ENCODE results near the gene ELL2.

The ELL2 gene

GRCh38 chr5:95956021-95956899 lies 5.4 kb downstream of the ELL2 start:
- no peak for DNase-seq

DNA sequence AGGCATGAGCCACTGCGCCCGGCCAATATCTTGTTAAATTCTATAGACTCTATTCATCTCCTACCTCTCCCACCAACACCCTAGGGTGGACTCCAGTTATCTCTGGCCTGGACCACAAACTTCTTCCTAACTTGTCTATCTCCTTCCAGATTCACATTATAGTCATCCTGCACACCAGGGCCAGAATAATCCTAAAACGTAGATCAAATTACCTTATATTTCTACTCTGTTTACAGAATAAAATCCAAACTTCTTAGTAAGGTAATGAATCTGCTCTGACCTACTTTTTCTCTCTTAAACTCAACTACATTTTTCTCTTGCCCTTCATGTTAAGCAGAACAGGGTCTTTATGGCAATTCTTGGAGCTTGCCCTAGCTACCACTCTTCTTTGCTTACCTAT lies 6.9 kb downstream of the ELL2 start:
- DNase-seq = no peak

- no peak for DNase-seq
Observed at GRCh38 chr5:95953021-95953702, 8.5 kb downstream of the ELL2 start.

DNA sequence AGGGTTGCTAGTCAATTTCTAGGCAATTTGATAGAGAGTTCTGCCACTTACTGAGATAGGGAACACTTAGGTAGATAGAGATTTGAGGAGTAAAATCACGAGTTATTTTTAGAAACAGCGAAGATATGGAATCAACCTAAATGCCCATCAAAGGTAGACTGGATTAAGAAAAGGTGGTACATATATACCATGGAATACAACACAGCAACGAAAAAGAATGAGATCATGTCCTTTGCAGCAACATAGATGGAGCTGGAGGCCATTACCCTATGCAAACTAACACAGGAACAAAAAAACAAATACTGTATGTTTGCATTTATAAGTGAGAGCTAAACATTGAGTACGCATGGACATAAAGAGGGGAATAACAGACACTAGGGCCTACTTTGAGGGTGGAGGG lies 9.7 kb downstream of the ELL2 start:
- no peak for DNase-seq

DNA sequence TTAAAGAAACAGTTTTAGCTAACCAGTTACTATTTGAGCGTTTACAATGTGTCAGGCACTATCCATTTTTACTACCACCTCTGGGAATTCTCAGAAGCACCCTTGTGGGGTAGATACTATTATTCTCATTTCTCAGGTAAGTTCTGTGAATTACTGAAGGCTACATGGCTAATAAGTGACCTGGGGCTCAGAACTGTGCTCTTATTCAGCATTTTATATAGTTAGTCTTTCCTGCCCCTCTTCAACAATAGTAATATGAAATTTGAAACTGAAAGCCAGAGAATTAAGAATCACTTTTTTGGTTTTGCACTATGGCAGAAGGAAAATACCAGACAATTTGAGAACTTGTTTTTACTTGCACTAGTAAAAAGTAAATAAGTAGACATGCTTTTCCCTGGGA lies 11.8 kb downstream of the ELL2 start:
- no peak for DNase-seq

GRCh38 chr5:95948631-95949030 lies 13.0 kb downstream of the ELL2 start:
- DNase-seq = no peak

DNA sequence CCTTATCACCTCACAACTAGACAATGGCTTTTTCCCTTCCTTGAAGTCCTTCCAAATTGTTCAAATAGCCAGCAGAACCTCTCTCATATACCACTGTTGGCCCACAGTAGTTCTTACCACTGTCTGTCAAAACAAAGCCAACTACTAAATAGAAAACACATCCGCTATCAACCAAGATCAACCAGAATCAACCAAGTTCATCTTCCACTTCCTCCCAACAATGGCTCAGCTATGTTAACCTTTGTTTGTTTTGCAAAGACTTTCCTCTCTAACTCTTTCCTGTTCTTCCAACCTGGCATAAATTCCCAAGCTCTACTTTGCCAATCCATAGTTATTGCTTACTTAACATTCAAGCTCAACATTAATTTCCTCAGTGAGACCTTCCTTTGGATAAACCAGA lies 15.2 kb downstream of the ELL2 start:
- no peak for DNase-seq

DNA sequence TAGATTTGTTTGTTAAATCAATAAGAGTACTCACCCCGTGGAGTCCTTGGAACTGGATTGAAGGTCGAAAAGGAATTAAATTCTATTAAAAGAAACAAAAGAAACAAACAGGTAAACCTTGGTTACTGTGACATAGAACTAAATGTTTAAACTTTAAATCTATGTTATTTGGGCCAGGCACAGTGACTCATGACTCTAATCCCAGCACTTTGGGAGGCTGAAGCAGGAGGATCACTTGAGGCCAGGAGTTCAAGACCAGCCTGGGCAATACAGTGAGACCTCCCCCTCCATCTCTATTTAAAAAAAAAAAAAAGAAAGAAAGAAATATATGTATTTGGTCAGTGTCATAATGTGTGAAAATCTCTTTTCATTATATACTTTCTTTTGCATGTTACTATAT lies 18.7 kb downstream of the ELL2 start:
- DNase-seq = no peak

DNA sequence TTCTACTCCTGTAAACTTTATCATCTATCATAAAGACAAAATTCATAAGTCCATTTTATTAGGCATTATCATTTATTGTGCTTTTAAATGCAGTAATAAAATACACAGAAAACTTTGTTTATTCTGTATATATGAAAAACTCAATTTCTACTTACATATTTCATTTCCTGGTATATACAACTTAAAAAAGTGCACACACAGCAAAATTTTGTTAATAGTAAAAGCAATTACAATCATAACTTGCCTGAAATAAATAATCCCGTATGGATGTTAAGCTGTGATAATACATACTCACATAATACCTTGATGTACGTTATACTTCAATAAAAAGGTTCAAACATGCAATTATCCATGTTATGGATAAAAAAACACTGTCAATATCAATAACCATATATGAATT lies 19.2 kb downstream of the ELL2 start:
- DNase-seq = no peak

- DNase-seq = no peak
Observed at GRCh38 chr5:95941756-95942155, 19.9 kb downstream of the ELL2 start.

DNA sequence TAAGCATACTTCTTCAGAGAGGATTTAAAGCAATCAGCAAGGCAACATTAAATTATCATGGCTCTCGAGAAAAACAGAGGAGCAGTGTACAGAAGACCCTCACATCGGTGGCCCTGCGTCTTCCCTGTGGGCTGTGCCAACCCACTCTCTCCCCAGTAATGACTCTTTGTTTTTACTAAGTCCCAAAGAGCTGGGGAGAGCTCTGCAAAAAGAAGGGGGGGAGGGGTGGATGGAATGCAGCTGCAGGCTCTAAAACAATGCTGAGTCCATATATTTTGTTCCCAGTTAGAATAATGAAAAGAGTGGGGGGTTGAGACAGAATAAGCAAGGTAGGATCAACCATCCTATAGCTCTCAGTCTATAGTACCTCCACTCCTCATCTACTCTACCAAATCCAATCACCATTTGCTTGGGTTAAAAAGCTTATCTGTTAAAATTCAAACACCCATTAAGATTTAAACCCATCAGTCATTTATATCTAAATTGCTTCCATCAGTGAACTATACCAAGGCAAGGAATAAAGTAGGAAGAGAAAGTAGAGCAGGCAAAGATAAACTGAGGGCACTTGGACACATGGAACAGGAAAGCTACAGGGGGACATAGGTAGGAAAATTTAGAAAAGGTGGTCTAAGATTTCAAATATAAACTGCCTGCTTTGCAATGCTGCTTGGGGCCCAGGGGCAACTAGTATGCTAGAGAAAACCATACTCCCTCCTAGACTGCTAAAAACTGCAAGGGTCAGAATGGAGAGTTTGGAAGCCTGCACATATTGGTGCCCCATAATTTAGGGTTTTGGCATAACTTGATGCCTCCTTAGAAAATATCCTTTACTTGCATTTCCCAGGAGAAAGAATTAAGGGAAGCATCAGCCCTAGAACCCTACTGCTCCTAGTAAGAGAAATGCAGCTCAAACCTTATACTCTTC lies 20.6 kb downstream of the ELL2 start:
- no peak for DNase-seq

GRCh38 chr5:95939465-95939864 lies 22.2 kb downstream of the ELL2 start:
- DNase-seq = no peak

DNA sequence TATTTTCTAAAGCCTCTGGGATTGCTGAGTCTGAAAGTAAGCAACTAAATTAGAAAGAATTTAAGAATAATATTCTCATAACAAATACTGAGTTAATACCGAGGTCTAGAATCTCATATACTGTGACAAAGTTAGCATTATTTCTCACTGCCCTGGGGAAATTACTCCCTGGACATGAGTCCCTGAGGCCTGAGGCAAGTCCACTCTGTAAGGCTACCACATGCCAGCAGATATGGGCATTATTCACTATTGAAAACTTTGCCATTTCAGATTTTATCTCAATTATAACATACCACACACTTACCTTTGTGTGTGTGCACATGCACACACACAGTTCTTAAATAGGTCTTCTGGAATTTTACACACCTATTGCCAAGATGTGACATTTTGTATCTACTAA lies 22.9 kb downstream of the ELL2 start:
- DNase-seq = no peak

DNA sequence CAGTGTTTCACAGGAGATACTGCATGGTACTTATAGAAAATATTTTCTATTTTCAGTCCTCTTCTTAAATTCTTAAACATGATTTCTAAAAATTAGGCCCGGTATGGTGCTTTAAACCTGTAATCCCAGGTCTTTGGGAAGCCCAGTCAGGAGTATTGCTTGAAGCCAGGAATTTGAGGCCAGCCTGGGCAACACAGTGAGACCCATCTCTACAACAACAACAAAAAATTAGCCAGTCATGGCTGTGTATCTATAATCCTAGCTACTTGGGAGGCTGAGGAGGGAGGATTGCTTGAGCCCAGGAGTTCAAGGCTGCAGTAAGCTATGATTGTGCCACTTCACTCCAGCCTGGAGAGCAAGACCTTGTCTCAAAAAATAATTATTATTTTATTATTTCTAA lies 23.3 kb downstream of the ELL2 start:
- DNase-seq = no peak

- DNase-seq = no peak
Observed at GRCh38 chr5:95937607-95938152, 24.0 kb downstream of the ELL2 start.

- DNase-seq = no peak
Observed at GRCh38 chr5:95936812-95937397, 24.7 kb downstream of the ELL2 start.

GRCh38 chr5:95935553-95936100 lies 26.0 kb downstream of the ELL2 start:
- DNase-seq = no peak

DNA sequence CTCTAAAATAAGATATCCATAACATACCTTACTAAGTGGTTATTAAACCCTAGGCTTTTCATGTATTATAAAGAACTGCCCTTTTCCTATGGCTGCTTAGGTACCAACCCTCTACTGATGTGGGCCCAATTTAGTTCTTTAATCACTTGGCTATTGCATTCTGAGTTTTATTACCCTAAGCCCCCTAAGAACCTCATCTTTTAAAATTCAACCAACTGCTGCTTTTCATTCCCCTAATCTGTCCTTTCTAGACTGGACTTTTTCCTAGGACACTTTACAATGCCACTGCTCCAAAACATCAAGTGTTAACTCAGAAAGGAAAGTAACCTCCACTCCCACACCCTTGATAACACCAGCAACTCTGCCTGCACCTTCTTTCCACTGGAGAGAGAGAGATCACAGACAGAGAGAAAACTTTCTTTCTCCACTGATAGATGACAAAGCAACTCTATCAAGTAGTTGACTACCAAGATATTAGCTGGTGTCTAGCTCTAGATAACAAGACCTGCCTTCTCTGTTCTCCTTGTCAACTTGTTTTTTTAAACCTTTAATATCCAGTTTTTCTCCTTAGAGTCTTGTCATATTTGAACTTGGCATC lies 27.3 kb downstream of the ELL2 start:
- no peak for DNase-seq

DNA sequence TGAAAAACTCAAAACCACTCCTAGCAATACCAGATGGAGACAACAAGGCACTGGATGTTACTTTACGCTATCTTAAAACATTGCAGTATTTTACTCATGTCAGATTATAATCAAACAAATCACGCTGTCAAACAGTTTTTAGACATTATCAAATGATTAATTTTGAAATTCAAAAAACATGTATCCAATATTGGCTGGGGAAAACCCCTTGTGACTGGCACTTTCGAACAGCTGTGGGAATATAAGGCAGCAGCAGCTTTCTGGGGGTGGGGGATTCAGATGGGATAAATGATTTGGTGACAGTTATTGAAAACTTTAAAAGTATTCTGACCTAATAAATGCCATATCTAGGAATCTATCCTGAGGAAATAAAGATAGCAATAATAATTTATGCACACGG lies 28.7 kb downstream of the ELL2 start:
- no peak for DNase-seq

GRCh38 chr5:95931079-95931833 lies 30.4 kb downstream of the ELL2 start:
- no peak for DNase-seq

All from activated gamma-delta T cell (primary cell).